GM12891 (cell line): ENCODE measurements around the gene ANO3.

Experiments used
- PAX5 ChIP-seq: IDR thresholded peaks from 2 replicates; pipeline ENCODE4 v1.6.1; 2011; ENCODE audit warnings: low read length, moderate library complexity, mild to moderate bottlenecking; ENCODE audit not compliant: insufficient read depth, severe bottlenecking
- POLR2A ChIP-seq: IDR thresholded peaks from 2 replicates; pipeline ENCODE4 v1.6.1; 2011; ENCODE audit warnings: low read depth, low read length, control low read depth
- POLR2AphosphoS5 ChIP-seq: IDR thresholded peaks from 2 replicates; pipeline ENCODE4 v1.6.1; 2011; ENCODE audit warnings: low read depth, low read length, control low read depth
- SPI1 ChIP-seq: IDR thresholded peaks from 2 replicates; pipeline ENCODE4 v1.6.1; 2011; ENCODE audit warnings: low read depth, low read length, control low read depth
- TAF1 ChIP-seq: IDR thresholded peaks from 2 replicates; pipeline ENCODE4 v1.6.1; 2011; ENCODE audit warnings: low read depth, low read length, control low read depth

- TF ChIP-seq POLR2A (no peak), TAF1 (no peak), PAX5 (no peak), POLR2AphosphoS5 (no peak), SPI1 (no peak)
Observed at GRCh38 chr11:26553182-26553581, 221.3 kb downstream of the ANO3 start.
